PFSK-1 (cell line): ENCODE data around the gene VIL1.

ENCODE experiments used
- POLR2AphosphoS5 ChIP-seq: IDR thresholded peaks from 2 replicates; pipeline ENCODE4 v1.6.1; 2012; ENCODE audit warnings: low read depth, mild to moderate bottlenecking, control low read depth, low read length, moderate library complexity
- TAF1 ChIP-seq: IDR thresholded peaks from 2 replicates; pipeline ENCODE4 v1.6.1; 2012; ENCODE audit warnings: low read length, control low read depth, borderline replicate concordance; ENCODE audit not compliant: insufficient read depth
- TF ChIP-seq, protein P1 (sequence below), 2 experiments: IDR thresholded peaks; 2 replicates each; pipeline versions ENCODE4 v1.6.1 to v1.8.0; 2011 to 2012; ENCODE audit warnings: low read depth in 2 of 2, low read length in 2 of 2, control low read depth in 1 of 2, inconsistent platforms in 1 of 2, mild to moderate bottlenecking in 1 of 2, moderate library complexity in 1 of 2; ENCODE audit not compliant: insufficient read depth in 1 of 2

DNA sequence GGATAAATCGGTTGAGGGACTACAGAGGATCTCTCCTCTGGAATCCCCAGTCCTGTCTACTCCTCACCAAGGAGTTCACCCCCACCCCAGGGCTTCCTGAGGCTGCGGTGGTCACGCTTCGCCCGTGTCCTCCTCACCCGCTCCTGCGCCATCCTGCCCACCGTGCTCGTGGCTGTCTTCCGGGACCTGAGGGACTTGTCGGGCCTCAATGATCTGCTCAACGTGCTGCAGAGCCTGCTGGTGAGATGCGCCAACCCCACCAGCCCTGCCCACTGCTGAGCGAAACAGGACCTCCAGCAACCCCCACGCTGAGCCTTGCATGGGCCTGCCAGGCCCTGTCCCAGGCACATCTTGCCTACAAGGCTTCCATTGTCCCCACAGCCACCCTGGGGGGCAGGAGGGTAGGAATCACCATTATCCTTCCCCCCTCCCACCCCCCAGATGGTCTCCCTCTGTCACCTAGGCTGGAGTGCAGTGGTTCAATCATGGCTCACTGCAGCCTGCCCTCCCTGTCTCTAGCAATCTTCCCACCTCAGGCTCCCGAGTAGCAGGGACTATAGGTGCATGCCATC, 25.9 kb upstream of the VIL1 start:
- TF ChIP-seq, protein P1, sequence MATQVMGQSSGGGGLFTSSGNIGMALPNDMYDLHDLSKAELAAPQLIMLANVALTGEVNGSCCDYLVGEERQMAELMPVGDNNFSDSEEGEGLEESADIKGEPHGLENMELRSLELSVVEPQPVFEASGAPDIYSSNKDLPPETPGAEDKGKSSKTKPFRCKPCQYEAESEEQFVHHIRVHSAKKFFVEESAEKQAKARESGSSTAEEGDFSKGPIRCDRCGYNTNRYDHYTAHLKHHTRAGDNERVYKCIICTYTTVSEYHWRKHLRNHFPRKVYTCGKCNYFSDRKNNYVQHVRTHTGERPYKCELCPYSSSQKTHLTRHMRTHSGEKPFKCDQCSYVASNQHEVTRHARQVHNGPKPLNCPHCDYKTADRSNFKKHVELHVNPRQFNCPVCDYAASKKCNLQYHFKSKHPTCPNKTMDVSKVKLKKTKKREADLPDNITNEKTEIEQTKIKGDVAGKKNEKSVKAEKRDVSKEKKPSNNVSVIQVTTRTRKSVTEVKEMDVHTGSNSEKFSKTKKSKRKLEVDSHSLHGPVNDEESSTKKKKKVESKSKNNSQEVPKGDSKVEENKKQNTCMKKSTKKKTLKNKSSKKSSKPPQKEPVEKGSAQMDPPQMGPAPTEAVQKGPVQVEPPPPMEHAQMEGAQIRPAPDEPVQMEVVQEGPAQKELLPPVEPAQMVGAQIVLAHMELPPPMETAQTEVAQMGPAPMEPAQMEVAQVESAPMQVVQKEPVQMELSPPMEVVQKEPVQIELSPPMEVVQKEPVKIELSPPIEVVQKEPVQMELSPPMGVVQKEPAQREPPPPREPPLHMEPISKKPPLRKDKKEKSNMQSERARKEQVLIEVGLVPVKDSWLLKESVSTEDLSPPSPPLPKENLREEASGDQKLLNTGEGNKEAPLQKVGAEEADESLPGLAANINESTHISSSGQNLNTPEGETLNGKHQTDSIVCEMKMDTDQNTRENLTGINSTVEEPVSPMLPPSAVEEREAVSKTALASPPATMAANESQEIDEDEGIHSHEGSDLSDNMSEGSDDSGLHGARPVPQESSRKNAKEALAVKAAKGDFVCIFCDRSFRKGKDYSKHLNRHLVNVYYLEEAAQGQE (IDR thresholded peaks at IDR 0.05; ENCODE audit: insufficient read depth in 1 of 2, low read depth in 2 of 2, low read length in 2 of 2), result no peak
- no peak for TF ChIP-seq TAF1
- no peak for TF ChIP-seq POLR2AphosphoS5
